Fibroblast of the conjunctiva (primary cell): Measurements from ENCODE around the gene CDC42.

Experiments
- DNase-seq: peaks from one replicate; pipeline ENCODE4 v3.0.0-alpha.2; 2010; ENCODE audit warnings: low read depth

CDC42 gene

DNA sequence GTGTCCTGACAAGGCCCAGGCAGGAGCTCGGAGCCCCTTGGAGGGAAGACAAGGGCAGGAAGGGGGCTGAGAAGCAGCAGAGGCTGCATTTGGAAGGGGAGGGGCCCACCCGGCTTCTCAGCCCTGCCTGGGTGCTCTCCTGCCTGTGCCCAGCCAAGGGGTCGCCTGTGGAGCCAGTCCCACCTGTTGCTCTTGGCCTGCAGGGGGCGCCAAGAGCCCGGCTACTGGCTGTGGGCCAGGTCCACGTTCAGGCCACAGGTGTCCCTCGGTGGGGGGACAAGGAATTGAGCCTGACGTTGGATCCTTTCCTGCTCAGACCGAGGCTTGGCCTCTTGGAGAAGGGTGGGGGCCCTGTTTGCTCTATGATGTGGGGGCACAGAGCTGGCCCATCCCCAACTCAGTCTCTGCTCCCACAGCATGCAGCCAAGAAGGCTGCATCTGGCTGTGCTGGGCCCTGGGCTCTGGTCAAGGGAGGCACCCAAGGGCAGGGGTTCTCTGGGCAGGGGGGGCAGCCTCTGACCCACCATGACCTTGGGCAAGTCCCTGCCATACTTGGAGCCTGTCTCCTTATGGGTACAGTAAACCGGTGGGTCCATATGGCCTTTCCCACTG lies 79.5 kb downstream of the CDC42 start:
- DNase-seq, result no peak

DNA sequence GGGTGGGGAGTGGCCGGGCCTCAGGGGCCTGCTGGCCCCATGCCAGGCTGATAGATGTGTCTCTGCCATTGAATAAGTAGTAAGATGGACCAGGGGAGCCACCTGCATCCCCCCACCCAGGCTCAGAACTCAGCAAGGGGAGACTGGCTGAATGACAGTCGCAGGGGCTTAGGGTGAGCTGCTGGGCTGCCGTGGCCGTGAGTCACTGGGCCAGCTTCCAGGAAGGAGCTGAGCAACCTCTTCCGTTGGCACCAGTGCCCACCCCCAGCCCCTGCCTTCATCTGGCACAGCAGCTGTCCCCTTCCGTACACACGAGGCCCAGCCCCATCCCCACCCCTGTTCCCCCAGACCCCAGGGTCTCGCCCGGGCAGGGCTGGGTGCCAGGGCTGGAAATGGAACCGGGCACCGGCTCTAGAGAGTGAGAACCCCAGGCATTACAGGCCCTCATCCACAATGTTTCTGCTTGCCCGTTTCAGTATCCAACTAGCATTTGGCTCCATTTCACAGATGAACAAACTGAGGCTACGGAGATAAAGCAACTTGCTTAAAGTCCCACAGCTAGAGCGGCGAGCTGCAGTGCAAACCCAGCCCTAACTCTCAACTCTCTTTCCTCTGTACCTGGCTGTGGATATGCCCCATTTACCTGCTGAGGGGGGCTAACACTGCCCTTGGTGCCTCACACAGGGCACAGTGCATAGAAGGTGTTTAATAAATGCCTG lies 80.2 kb downstream of the CDC42 start:
- DNase-seq, result peak; percentile 36

DNA sequence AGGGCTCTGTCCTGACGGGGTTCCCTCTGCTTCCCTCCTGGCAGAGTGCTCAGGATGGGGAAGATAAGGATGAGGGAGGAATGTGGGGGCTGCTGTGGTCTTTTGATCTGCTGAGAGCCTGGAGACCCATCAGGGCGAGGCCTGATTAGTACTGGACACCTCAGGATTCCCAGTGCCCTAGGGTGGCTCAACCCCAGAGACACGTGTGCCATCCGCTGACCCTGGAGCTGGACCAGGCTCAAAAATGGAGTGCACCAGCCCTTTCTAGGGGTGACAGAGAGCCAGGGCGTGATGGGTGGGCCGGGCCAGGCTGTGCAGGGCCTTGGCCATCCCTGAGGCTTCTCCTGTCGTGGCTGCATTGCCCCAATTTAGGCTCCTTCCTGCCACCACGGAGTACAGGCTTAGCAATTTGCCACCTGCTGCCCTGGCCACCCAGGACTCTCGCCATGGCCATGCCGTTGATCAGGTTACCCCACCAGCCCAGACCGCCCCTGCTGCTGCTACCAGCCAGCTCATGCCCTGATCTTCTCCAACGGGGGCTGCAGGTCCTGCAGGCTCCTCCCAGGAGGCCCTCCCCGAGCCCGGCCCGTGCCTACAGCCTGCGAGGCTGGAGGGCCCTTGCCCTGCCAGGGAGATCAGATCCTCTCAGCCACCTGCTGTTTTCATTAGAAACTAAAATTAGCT lies 80.9 kb downstream of the CDC42 start:
- DNase-seq, result no peak

DNA sequence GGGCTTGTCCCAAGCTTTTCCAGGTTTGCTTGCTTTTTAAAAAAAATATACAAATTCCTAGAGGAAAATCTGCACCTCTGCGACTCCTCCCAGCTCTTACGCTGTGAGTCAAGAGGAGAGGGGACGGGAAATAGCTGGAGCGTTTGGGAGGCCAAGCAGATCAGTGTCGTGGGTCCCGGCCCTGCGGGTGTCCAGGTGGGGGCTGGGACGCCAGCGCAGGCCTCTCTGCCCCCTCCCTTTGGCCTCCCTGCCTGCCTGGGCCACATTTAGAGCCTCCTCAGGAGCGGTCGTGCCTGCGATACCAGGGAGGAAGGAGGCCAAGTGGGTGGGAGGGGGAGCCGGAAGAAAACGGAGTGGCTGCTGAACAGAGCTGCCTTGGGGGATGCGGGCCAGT lies 81.4 kb downstream of the CDC42 start:
- no peak for DNase-seq

GRCh38 chr1:22137004-22137720 lies 84.7 kb downstream of the CDC42 start:
- no peak for DNase-seq

DNA sequence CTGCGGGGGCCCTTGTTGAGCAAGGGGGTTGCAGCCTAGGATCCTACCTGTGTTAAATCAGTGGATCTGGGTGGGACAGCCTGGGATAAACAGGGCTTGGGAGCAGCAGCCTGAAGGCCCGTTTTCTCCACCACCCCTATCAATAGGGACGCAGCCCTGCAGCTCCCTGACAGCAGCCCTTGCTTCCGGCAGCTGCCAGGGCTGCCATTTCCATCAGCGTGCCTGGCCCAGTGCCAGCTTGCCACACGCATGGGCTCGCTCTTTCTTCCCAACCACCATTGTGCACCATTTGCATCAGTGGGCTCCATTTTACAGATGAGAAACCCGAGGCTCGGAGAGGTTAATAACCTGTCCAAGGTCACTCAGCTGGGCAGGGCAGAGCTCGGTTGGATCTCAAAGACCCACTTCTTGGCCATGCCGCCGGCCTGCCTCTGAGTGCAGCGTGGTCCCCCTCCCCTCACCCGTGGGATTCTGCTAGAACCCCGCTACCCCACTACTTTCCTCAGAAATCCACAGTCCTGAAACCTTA lies 86.6 kb downstream of the CDC42 start:
- DNase-seq, result no peak

DNA sequence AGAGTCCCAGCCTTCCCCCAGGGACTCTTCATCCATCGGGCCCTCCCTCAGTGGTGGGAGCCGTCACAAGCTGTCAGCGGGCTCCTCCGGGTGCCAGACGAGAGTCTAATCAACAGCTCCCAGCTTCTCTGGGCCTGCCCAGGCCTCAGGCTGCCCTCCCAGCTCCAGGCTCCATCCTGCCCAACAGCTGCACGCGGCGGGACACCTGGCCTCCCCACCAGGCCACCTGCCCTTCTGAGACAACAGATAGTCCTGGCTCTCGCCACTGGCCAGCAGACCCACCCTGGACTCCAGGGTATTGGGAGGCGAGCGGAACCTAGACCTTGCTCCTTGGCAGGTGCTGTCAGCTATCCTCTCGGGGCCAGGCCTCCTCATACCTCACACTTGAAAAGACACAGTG lies 87.3 kb downstream of the CDC42 start:
- no peak for DNase-seq
